Testis (tissue), 5 donors: ENCODE measurements around the gene GAD2. TPM values are rescaled to one million over a fixed set of nuclear protein-coding genes. Genes with fewer than 3 reads are reported as not detected.
A peak's percentile ranks its signal among the peaks of the same experiment; 100 is the strongest.

Experiments
- DNase-seq: peaks from one replicate; pipeline ENCODE4 v3.0.0-alpha.2; 2019
- H3K27ac ChIP-seq, 2 donors: fragments of 200-600 bp; sonication (generic); one replicate each; pipeline ENCODE4 v1.5.1; 2019
- H3K27me3 ChIP-seq: fragments of 200-600 bp; sonication (generic); one replicate; pipeline ENCODE4 v1.5.1; 2019
- H3K36me3 ChIP-seq: fragments of 200-600 bp; sonication (generic); one replicate; pipeline ENCODE4 v1.5.1; 2017; ENCODE audit warnings: low read depth; ENCODE audit errors: missing control alignments
- H3K4me1 ChIP-seq: fragments of 200-600 bp; sonication (generic); one replicate; pipeline ENCODE4 v1.5.1; 2019
- H3K4me3 ChIP-seq, 2 donors: fragments of 200-600 bp; sonication (generic); one replicate each; pipeline ENCODE4 v1.5.1; 2017 to 2019
- H3K9me3 ChIP-seq: fragments of 200-600 bp; sonication (generic); one replicate; pipeline ENCODE4 v1.5.1; 2017
- POLR2A ChIP-seq: fragments of 450-650 bp; IDR thresholded peaks from one replicate; pipeline ENCODE4 v1.6.1; 2017; ENCODE audit warnings: antibody characterized with exemption, mild to moderate bottlenecking, moderate library complexity
- WGBS, 2 donors: methylation state at CpG; one replicate each; pipeline ENCODE4 v1.1.5; 2018; 5-methylcytosine and 5-hydroxymethylcytosine counted together
- intact Hi-C: fragments of 100-400 bp; cut with DNase I; formaldehyde crosslinking; loops from one replicate; pipeline ENCODE4 v1.15.1; 2023; ENCODE audit warnings: low total_unique reads
- long read RNA-seq, 2 donors: transcript quantifications; one replicate each; lab custom pipeline, GENCODE V29; 2026
- polyA plus RNA-seq: library from polyadenylated mRNA; stranded (reverse); fragments of 350-450 nt; fragmentation: Illumina TruSeq; extraction: RNeasy Lipid Tissue Mini Kit (QIAGEN cat#74804); gene quantifications from one replicate; pipeline ENCODE4 v1.2.3, GENCODE V29; 2014; ENCODE audit warnings: low read depth, low replicate concordance; ENCODE audit not compliant: insufficient read depth
- total RNA-seq, 2 donors: library from RNA; depleted of rRNA; stranded (reverse); fragments of >200 nt; gene quantifications; one replicate each; pipeline ENCODE4 v1.2.3, GENCODE V29; 2016
- TF ChIP-seq, protein P1 (sequence below), 3 experiments: fragments of 450-650 bp in 2 of 3; fragments of 200-600 bp in 1 of 3; sonication (generic) in 1 of 3; IDR thresholded peaks; one replicate each; pipeline ENCODE4 v1.5.1; 2016 to 2019; ENCODE audit warnings: antibody characterized with exemption in 3 of 3, mild to moderate bottlenecking in 2 of 3, moderate library complexity in 1 of 3

GAD2 gene
- total RNA-seq (1 to 10 TPM; 1.0 to 2.2 TPM), polyA plus RNA-seq (0.66 TPM)
- long read RNA-seq, donor 1, result 0 reads
- long read RNA-seq, donor 2, result 0 reads

DNA sequence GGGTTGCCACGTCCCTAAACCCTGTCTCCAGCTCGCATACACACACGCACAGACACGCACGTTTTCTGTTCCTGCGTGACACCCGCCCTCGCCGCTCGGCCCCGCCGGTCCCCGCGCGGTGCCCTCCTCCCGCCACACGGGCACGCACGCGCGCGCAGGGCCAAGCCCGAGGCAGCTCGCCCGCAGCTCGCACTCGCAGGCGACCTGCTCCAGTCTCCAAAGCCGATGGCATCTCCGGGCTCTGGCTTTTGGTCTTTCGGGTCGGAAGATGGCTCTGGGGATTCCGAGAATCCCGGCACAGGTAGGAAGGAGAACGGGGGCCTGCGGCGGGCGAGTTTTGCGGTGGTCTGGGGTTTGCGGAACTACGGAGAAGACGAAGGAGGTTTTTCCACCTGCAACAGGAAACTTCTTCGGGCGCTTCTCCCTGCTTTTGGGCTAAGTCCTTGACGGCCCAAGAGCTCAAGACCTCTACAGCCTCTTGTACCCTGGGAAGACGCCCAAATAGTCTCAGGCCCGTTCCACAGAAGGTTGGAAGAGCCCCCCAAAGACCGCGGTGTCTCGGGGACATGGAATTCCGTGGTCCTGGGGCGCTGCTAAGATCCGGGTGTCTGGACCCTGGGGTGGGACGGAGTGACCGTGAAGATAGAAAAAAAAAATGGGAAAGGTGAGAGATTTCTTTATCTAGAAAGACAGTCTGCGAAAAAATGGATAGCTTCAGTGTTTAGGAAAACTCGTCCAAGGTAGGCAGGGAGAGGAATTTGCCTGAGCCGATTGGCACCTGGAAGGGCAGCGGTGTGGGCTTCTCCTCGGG lies at the start of gene GAD2:
Gene GAD2, plus strand, starts transcription at position 190 of the 811 bp plus-strand sequence. Its CDS starts 36 bp downstream, at position 226.
- WGBS, 2 donors, result 2% methylated on average over 52 to 60 of the region's 60 CpGs
- intact Hi-C loops, result no loop called here

DNA sequence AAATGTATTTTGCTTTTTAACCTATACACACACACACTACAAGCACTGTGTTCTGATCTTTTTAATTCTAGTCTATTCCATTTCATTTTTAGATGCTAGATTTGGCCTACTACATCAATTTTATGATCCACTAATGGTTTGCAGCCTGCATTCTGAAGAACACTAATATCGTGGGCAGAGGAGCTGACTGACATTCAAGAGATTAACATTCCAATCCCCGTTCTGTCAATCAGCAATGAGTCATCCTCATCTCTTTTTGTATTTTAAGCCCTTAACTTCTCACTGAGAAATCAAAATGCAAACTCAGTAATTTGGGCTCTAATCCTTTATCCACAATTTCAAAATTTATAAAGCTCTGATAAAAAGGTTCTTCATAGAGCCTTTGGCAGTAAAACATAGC lies 47.1 kb upstream of the GAD2 start:
- Histone ChIP-seq H3K27me3 (no peaks in the 10 kb centered on the region), H3K27ac (no peak overlapping the region), H3K4me1 (no peaks in the 10 kb centered on the region), H3K9me3 (no peaks in the 10 kb centered on the region), H3K4me3 (no peak overlapping the region), H3K36me3 (no peaks in the 10 kb centered on the region)
- DNase-seq, result no peak
- TF ChIP-seq, protein P1, sequence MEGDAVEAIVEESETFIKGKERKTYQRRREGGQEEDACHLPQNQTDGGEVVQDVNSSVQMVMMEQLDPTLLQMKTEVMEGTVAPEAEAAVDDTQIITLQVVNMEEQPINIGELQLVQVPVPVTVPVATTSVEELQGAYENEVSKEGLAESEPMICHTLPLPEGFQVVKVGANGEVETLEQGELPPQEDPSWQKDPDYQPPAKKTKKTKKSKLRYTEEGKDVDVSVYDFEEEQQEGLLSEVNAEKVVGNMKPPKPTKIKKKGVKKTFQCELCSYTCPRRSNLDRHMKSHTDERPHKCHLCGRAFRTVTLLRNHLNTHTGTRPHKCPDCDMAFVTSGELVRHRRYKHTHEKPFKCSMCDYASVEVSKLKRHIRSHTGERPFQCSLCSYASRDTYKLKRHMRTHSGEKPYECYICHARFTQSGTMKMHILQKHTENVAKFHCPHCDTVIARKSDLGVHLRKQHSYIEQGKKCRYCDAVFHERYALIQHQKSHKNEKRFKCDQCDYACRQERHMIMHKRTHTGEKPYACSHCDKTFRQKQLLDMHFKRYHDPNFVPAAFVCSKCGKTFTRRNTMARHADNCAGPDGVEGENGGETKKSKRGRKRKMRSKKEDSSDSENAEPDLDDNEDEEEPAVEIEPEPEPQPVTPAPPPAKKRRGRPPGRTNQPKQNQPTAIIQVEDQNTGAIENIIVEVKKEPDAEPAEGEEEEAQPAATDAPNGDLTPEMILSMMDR (IDR thresholded peaks at IDR 0.05), result no peak
- no peak for TF ChIP-seq POLR2A
- intact Hi-C loops, result no loop called here
- 50 to 55% methylated on average over 2 of the region's 2 CpGs for WGBS, 2 donors

More for the DNA sequence above, at the start of gene GAD2:
- H3K9me3 ChIP-seq, result no peaks in the 10 kb centered on the region
- DNase-seq, result no peak
- H3K36me3 ChIP-seq, result no peaks in the 10 kb centered on the region
- H3K27me3 ChIP-seq, result no peaks in the 10 kb centered on the region
- H3K4me3 ChIP-seq, result peak within 1 kb of the TSS; percentile 29 to 36
- no peak within 1 kb of the TSS for H3K27ac ChIP-seq
- peaks cover 18% of the 10 kb centered on the region for H3K4me1 ChIP-seq
- no peak for TF ChIP-seq POLR2A

DNA sequence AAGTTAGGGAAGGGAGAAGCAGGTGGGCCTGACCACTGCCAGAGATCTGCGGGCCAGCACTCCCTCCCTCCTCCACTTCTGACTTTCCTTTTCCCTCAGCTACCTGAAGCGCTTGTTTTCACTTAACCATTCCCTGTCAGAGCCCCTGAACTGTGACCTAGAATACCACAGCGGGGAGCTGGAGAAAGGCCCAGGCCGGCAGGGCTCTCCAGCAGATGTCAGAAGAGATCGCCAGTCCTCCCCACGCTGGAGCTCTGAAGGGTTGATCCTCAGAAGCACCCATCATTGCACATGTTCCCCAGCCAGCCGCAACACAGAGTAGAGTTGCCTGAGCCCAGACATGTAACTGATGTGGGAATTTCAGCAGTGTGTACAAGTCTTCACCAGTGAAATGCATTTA lies 44.4 kb upstream of the GAD2 start:
- Histone ChIP-seq H3K4me3 (no peak overlapping the region), H3K36me3 (no peaks in the 10 kb centered on the region), H3K27me3 (no peaks in the 10 kb centered on the region), H3K27ac (no peak overlapping the region), H3K4me1 (no peaks in the 10 kb centered on the region), H3K9me3 (no peaks in the 10 kb centered on the region)
- WGBS, 2 donors, result 59 to 66% methylated on average over 7 of the region's 7 CpGs
- no peak for DNase-seq
- intact Hi-C loops, result no loop called here
- no peak for TF ChIP-seq POLR2A
- TF ChIP-seq, protein P1 (IDR thresholded peaks at IDR 0.05), result no peak

DNA sequence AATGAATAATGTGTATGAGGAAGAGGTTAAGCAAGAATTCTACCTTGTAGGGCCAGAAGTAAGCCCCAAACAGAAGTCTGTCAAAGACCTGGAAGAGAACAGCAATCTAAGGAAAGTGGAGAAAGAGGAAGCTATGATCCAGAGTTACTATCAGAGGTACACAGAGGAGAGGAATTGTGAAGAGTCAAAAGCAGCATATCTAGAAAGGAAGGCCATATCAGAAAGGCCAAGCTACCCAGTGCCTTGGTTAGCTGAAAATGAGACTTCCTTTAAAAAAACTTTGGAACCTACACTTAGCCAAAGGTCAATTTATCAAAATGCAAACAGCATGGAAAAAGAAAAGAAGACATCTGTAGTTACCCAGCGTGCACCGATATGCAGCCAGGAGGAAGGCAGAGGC lies 42.7 kb upstream of the GAD2 start:
- H3K27ac ChIP-seq, result no peak overlapping the region
- no peak overlapping the region for H3K4me3 ChIP-seq
- no peaks in the 10 kb centered on the region for H3K9me3 ChIP-seq
- 46 to 85% methylated on average over 2 of the region's 2 CpGs for WGBS, 2 donors
- no peaks in the 10 kb centered on the region for H3K36me3 ChIP-seq
- intact Hi-C loops, result no loop called here
- TF ChIP-seq, protein P1 (IDR thresholded peaks at IDR 0.05), result no peak
- TF ChIP-seq POLR2A, result no peak
- H3K27me3 ChIP-seq, result no peaks in the 10 kb centered on the region
- DNase-seq, result no peak
- H3K4me1 ChIP-seq, result no peaks in the 10 kb centered on the region

DNA sequence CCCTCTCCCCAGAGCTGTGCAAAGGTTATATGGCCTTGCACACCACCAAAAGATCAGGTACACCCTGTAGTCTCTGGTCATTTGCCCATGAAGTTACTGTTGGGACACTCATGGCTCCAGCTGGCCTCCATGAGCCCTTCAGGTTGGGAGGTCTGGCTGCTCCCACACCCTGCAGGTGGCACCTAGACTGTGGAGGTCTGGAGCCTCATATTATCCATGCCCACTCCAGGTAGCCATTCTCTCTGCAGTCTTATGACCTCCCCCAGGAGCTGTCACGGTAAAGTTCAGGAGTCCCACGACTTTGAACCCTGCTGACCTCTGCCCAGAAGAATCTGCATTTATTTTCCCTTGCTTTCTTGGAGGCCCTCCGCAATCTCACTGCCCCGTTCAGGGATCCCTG lies 39.2 kb upstream of the GAD2 start:
- DNase-seq, result no peak
- H3K9me3 ChIP-seq, result no peaks in the 10 kb centered on the region
- 74 to 85% methylated on average over 4 of the region's 4 CpGs for WGBS, 2 donors
- H3K27me3 ChIP-seq, result no peaks in the 10 kb centered on the region
- intact Hi-C loops, result no loop called here
- no peak overlapping the region for H3K4me3 ChIP-seq
- H3K4me1 ChIP-seq, result no peaks in the 10 kb centered on the region
- H3K27ac ChIP-seq, result no peak overlapping the region
- H3K36me3 ChIP-seq, result no peaks in the 10 kb centered on the region
- TF ChIP-seq, protein P1 (IDR thresholded peaks at IDR 0.05), result no peak
- TF ChIP-seq POLR2A, result no peak
